GM10266 (cell line): ENCODE data around the gene TRAM2.
"Not testable (repeated sequence)": the region's sequence is repeated elsewhere in the genome, so short reads cannot be mapped to it uniquely, and the experiment has no call there.

Source experiments
- DNase-seq: peaks from one replicate; pipeline ENCODE4 v3.0.0; 2012; ENCODE audit errors: extremely low spot score
- TF ChIP-seq, protein P1 (sequence below): IDR thresholded peaks from 2 replicates; pipeline ENCODE4 v1.5.1; 2012; ENCODE audit warnings: mild to moderate bottlenecking, low read depth; ENCODE audit not compliant: control insufficient read depth, insufficient read depth; ENCODE audit errors: missing control alignments

Gene TRAM2

DNA sequence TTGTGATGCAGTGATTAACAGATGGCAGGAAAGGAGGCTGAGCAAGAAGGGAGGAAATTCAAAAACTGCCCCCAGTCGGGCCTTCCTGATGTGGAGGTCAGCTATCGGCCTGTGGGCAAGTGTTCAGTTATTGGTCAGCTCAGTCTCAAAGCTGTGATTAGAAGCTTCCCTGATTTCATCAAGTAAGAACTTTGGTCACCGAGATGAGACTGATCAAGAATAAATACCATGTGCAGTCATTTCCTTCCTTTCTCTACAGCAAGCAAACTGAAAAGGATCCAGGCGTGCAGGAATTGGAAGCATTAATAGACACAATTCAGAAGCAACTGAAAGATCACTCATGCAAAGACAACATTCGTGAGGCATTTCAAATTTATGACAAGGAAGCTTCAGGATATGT, 87.0 kb downstream of the TRAM2 start:
- no peak for DNase-seq
- TF ChIP-seq, protein P1, sequence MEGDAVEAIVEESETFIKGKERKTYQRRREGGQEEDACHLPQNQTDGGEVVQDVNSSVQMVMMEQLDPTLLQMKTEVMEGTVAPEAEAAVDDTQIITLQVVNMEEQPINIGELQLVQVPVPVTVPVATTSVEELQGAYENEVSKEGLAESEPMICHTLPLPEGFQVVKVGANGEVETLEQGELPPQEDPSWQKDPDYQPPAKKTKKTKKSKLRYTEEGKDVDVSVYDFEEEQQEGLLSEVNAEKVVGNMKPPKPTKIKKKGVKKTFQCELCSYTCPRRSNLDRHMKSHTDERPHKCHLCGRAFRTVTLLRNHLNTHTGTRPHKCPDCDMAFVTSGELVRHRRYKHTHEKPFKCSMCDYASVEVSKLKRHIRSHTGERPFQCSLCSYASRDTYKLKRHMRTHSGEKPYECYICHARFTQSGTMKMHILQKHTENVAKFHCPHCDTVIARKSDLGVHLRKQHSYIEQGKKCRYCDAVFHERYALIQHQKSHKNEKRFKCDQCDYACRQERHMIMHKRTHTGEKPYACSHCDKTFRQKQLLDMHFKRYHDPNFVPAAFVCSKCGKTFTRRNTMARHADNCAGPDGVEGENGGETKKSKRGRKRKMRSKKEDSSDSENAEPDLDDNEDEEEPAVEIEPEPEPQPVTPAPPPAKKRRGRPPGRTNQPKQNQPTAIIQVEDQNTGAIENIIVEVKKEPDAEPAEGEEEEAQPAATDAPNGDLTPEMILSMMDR = no peak

GRCh38 chr6:52483671-52484003, 93.2 kb downstream of the TRAM2 start:
- TF ChIP-seq, protein P1 = no peak
- DNase-seq = no peak

GRCh38 chr6:52482903-52483670, 93.8 kb downstream of the TRAM2 start:
- TF ChIP-seq, protein P1 = no peak
- no peak for DNase-seq

DNA sequence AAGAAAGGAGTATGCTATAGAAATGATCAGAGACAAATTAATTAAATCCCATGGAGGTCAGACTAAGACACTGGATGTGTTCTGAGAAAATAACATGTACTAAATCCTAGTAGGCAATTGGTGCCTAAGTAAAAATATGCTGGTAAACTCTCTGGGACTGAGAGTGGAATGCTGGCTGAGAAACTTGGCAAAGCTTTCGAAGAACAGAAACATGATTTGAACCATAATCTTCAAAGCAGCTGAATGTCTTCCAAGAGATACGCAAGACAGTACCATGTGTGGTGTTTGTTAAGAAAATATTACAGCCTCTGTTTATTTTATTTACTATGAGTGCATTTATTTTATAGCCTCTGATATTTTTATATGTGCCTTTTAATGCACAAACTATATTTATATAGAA, 101.6 kb downstream of the TRAM2 start:
- TF ChIP-seq, protein P1 = no peak
- DNase-seq = no peak

- TF ChIP-seq, protein P1 = no peak
- no peak for DNase-seq
Observed at GRCh38 chr6:52474173-52474572, 102.7 kb downstream of the TRAM2 start.

- not testable (repeated sequence) for DNase-seq
Observed at GRCh38 chr6:52461194-52461593, 115.7 kb downstream of the TRAM2 start.

DNA sequence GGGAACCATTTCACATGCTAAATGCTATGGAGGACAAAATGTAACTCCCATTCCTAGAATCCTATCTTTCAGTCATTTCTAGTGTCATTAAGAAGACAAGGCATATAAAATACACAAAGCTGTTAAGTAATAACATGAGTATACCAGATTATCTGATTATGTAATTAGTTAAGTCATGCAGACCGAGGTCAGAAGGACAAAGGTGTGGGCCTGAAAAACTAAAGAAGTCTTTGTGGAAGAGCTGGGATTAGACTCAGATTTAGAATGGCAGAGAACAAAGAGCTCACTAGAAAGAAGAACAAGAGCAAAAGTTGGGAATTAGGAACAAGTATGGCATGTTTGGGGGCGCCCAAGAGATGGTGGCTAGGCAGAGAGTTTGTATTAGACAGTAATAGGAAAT, 119.8 kb downstream of the TRAM2 start:
- DNase-seq = no peak
- TF ChIP-seq, protein P1 = no peak

DNA sequence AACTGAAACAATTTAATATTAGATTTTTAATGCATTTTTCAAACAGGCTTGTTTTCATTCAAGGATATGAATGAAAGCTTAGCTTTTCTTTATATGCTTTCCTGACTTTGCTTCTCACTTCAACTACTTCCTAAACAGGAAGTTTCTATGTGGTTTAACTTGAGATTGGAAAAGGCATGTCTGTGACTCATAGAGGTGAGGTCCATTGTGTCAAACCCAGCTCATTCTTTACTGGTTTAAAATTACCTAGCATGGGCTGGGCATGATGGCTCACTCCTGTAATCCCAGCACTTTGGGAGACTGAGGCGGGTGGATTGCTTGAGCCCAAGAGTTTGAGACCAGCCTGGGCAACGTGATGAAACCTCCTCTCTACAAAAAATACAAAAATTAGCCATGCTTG, 122.3 kb downstream of the TRAM2 start:
- TF ChIP-seq, protein P1 = no peak
- DNase-seq = no peak
